HG02870 (cell line): Measurements from ENCODE around the gene ZNF14.
"Not testable (repeated sequence)": the region's sequence is repeated elsewhere in the genome, so short reads cannot be mapped to it uniquely, and the experiment has no call there.

Experiments used
- ATAC-seq: cut with Tn5 transposase; IDR thresholded peaks from one replicate; pipeline ENCODE4 v1.9.1; 2021; ENCODE audit warnings: mild to moderate bottlenecking, moderate library complexity; ENCODE audit not compliant: unreplicated experiment

The ZNF14 gene

DNA sequence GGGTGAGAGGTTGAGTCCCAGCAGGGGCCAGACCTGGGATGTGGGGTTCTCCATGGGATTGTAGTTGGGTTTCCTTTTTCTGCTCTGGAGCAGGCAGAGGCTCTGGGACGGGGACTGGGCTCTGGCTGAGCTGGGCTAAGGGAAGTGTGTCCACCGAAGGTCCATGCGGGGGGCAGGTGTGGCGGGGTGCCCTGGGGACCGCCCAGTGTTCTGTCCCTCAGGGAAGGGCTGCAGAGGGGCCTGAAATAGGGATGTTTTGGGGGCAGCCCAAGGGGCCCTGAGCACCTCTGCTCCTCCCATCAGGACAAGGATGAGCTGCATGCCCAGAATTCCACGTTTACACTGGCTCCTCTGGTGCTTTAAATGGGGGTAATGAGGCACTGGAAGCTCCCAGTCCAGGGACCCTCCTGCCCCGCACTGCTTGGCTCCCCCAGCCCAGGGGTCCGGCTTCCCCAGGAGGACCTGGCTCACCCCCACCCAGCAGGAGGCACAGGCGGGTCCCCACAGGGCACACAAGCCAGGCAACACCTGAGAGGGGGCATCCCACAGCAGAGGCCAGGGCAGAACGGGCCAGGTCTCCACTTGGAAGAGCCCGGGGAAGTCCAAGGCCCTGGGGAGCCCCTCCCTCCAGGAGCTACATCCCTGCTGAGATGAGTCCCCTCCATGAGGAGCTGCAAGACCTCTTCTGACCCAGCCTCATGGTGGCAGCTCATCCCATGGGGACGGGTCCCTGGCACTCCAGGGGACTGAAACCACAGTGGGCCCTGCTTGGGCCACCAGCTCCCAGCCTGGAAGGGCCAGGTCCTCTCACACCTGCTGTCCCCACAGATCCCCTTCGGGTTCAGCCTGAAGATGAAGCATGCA, 14.7 kb upstream of the ZNF14 start:
- ATAC-seq = no peak

DNA sequence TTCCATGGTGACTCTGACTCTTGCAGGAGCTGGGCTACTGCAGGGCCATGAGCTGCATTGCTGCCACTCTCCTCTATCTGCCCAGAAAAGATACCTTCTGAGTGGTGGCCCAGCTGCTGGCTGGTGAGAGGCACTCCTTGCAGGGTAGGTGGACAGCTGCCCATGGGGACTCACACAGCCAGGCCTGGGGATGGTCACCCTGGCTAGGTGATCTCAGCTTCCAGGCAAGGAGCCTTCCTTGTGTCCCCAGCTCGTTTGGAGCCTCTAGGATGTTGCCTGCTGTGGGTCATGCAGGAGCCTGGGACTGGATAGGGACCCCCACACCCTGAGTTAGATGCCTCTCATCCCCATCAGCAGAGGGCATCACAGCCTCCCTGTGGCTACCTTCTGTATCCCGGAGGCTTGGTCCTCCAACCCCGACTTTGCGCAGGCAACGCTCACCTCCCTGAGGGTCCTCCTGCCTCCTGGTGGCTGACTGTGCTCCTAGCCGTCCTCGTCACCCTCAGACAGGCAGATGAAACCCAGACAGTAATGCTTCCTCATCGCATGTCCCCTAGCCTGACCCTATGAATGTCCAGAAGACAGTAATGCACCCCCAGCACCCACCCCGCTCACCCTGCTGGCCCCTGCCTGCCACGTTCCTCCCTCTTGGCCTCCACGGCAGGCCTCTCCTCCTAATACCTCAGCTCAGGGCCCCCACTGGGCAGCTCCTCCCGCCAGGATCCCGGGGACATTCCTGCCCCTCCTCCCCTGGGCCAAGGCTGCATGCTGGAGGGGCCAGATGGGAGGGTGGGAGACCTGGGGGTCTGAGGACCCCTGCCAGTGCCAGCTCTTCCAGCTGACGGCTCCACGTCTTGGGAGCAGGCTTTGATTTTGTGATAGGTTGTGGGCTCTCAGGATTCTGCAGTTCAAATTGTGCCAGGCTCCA, 13.6 kb upstream of the ZNF14 start:
- no peak for ATAC-seq

DNA sequence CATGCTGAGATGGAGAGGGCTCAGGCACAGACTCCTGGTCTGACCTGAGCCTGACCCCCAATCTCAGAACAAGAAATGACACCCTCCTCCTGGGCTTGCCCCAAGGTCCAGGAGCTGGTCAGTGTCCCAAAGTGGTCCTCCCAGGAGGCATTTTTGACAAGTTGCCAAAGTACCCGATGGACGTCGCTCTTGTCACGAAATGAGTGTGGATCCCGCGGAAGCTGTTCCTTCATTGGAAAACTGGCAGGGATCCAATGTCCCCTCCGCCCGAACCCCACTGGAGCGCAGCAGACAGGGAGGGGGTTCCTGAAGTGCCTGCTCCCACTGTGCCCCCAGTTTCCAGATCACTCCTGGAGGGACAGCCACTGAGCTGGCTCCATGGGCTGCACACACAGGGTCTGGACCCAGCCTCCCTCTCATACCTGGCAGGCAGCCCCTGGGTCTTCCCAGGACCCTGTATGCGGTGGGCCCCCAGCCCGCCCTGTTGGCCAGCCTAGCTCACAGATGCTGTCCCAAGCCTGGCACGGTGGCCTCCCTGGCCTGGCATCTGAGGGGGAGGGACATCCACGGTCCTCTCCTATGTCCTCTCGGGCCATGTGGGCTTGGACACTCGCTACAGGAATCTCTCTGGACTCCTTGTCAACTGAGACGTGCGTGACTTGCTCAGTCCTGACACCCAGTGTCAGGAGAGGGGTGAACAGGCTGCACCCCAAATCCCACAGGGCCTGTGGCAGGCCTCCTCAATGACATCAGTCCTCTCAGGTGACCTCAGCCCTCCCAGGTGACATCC, 12.8 kb upstream of the ZNF14 start:
- no peak for ATAC-seq

DNA sequence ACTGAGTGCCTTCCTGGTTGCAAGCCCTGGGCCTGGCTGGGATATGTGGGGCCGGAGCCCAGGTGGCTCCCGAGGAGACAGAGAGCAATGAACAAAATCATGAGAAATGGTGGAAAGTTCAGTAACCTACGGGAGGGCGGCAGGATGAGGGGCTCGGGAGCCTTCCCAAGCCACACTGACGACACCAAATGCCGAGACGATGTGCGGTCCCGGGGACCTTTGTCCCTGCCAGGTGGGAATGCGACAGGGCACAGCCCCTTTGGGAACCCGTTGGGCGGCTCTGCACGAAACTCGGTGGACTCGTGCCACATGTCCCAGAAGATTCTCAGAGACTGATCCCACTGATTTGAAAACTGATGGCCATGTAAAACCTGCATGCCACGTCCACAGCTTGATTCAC, 11.7 kb upstream of the ZNF14 start:
- ATAC-seq = no peak

DNA sequence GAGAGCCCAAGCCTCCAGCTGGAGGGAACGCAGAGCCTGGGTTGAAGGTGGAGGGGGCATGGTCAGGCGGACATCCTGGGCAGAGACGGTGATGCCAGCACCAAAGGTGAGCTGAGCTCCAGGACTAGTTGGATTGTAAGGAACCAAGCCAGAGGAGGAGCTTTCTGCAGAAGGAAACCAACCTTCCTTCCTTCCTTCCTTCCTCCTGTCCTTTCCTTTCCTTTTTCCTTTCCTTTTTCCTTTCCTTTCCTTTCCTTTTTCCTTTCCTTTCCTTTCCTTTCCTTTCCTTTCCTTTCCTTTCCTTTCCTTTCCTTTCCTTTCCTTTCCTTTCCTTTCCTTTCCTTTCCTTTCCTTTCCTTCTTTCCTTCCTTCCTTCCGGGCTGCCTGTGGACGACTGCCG, 11.0 kb upstream of the ZNF14 start:
- not testable (repeated sequence) for ATAC-seq

DNA sequence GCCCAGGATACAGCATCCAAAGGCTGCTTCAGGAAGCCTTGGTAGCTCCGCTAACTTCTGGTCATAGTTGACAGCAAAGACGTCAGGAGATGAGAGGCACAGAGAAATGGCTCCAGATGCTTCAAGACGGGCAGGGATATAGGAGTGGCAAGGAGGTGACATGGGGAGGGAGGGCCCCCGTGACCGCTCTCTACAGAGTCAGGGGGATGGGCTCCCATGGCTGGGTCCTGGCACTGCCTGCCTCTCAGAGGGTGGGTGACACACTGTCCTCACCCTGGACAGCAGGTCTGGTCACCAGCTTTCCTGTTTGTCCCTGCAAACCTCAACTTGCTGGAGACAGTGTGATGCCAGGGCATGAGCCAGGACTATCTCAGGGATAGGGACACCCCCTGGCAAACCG, 10.3 kb upstream of the ZNF14 start:
- no peak for ATAC-seq

DNA sequence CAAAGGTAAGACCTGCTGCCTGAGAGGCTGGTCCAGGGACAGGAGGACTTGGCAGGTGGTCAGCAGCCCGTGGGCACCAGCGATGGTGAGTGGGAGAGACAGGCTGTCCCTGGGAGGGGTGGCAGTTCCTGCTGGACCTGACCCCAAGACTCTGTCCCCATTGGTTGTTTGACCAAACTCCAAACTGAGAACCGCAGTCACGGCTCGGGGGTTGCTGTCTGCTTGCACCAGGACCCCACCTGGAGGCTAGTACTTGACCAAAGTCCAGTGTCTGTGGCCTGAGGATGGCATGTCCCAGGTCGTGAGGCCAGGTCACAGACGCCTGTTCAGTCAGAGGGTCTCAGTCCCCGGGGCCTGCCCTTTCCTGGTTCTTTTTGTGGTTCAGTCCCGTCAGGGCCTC, 9.9 kb upstream of the ZNF14 start:
- no peak for ATAC-seq

DNA sequence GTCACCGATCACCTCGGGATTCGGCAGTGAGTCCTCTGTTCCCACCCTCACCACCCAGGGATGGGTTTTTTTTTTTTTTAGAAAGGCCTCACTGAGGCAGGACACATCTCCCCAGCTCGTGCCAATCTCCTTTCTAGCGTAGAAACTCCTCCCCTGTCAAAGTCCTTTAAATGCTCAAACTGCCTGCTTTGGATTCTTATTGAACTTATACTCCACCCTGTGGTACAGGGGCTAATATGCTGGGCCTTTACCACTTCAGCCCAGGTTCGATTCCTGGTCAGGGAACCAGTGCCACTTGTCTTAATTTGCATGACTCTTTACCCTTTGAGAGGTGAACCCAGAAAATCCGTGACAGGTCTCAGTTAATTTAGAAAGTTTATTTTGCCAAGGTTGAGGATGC, 8.3 kb upstream of the ZNF14 start:
- ATAC-seq = no peak

DNA sequence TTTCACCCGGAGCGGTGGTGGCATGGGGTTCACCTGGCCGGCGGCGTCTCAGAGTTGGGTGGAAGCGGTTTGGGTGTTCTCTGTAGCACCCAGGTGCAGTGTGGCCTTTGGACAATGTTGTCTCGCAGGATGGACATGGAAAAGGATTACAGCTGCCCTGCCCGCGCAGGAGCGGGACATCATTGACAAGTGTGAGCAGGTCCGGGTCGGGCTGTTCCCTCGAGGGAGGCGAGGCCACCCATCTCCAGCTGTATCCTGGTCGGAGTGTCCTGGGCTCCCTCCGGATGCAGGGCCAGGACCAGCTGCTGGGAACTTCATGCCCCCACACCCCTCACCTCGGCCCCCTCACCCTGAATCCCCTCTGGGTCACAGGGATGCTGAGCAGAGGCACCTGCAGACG, 7.8 kb upstream of the ZNF14 start:
- no peak for ATAC-seq

DNA sequence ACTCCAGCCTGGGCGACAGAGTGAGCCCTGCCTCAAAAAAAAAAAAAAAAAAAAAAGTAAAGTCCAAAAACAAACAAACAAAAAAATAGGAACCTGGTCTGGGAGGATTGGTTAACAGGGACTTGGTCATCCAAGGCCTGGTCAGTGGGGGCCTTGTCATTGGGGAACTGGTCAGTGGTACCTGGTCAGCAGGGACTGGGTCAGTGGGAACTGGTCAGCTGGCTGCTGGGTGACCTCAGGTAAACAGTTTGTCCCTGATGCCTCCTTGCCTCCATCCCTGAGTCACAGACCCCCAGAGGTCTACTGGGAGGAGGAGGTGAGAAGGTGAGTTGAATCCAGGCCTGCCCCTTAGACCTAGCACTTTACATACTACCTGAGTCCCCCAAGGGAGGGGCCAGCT, 5.7 kb upstream of the ZNF14 start:
- no peak for ATAC-seq

DNA sequence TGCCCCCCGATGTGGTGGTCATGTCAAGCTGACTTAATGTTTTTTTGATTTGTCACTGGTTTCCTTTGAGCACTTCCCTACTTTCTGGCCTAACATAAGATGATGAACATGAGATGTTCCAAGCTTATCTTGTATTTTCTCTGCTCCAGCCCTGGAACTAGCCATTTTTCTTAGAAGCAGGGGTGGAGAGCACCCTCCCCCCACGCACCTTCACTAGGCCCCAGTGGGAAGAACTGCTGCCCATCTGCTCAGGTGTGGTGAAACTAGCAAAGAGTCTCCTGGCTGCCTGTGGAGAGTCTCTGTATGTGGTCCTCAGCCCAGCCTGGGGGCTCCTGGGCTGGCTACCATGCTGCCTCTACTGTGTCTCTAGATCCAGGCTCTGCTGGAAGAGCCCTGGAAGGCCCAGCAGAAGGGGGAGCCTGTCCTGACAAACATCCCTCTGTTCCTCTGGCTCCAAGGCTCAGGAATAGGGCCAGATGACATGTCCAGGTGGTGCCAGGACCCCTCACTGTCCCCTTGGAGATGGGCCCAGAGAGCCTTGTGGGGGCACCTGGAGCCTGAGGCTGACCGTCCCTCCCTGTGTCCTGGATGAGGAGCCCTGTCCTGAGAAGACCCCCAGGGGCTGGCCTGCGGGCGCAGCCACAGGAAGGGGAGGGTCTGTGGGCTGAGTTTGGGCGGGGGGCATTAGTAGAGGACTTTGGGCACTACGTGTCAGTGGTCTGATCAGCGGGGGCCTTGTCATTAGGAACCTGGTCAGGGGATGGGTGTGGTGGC, 4.8 kb upstream of the ZNF14 start:
- ATAC-seq = no peak

DNA sequence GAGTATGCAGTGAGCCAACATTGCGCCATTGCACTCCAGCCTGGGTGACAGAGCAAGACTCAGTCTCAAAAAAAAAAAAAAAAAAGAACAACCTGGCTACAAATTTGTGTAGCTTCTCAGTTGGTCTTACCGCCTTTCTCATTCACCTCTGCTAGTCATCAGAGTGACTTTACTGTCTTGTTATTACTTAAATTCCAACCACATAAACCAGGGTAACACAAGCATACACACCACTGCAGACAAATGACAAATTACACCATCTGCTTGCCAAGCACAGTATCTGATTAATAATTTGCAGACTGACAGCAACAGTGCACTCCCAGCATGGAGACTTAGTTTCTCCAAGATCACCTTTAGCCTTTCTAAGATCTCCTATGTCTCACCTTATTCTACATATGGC, 11.0 kb downstream of the ZNF14 start:
- no peak for ATAC-seq

DNA sequence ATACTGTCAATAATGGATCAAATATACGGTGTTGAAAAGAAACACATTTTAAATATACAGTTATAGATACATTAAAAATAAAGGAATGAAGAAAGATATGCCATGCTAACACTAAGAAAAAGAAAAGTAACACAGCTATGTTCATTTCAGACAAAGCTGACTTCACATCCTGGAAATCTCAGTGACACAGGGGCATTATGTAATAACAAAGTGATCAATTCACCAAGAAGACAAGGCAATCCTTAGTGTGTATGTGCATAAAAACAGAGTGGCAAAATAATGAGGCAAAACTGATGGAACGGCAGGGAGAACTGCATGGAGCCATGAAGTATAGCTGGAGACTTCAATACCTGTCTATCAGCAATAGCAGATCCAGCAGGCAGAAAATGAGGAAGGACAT, 13.1 kb downstream of the ZNF14 start:
- ATAC-seq = no peak

DNA sequence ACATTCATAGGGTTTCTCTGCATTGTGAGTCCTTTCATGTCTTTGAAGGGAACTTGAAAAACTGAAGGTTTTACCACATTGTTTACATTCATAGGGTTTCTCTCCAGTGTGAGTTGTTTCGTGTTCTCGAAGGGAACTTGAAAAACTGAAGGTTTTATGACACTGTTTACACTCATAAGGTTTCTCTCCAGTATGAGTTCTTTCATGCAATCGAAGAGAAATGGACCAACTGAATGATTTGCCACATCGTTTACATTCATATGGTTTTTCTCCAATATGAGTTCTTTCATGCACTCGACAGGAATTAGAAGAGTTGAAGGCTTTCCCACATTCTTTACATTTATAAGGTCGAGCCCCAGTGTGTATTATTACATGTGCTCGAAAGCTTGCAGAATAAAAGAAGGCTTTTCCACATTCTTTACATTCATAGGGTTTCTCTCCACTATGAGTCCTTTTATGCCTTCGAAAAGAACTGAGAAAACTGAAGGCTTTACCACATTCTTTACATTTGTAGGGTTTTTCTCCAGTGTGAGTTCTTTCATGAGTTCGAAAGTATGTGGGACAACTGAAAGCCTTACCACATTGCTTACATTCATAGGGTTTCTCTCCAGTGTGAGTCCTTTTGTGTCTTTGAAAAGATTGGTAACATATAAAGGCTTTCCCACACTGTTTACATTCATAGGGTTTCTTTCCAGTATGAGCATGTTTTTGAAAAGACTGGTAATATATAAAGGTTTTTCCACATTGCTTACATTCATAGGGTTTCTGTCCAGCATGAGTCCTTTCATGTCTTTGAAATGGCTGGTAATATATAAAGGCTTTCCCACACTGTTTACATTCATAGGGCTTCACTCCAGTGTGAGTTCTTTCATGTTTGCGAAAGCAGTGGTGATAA, 20.7 kb downstream of the ZNF14 start:
- no peak for ATAC-seq

DNA sequence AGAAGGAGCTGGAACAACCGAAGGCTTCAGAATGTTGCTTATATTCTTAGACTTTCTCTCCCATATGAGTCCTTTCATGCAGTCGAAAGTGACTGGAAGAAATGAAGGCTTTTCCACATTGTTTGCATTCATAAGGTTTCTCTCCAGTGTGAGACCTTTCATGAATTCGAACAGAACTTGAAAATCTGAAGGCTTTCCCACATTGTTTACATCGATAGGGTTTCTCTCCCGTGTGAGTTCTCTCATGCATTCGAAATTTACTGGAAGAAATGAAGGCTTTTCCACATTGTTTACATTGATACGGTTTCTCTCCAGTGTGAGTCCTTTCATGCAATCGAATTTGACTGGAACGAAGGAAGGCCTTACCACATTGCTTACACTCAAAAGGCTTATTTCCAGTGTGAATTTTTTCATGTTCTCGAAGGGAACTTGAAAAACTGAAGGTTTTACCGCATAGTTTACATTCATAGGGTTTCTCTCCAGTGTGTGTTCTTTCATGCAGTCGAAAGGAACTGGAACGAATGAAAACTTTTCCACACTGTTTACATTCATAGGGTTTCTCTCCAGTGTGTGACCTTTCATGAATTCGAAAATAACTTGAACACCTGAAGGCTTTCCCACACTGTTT, 21.5 kb downstream of the ZNF14 start:
- ATAC-seq = no peak

DNA sequence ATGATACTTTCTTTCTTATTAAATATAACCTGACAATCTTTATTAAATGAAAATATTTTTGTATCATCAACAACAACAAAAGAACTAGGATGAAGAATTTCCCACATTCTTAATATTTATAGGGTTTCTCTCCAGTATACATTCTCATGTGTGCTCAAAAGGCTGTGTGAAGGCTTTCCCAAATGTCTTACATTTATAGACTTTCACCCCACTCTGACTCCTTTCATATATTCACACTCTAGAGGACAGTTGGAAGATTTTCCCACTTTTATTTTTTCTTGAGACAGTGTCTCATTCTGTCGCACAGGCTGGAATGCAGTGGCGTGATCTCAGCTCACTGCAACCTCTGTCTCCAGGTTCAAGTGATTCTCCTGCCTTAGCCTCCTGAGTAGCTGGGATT, 22.4 kb downstream of the ZNF14 start:
- no peak for ATAC-seq

DNA sequence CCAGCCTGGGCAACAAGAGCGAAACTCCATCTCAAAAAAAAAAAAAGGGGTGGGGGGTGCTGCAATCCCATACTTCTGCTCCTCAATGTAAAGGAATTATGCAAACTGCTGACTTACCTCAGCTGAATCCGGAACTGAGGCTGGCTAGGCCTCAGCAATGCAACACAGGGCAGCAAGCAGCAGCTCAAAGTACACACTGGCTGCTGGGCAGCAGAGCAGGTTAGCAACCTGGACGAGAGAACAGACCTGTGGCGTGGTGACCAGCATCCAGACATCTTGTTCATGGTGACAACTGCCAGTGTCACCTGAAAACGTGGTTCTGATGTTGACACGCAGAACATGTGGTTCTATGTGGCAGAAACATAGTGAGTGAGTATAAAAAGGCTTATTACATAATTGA, 28.1 kb downstream of the ZNF14 start:
- ATAC-seq = no peak

DNA sequence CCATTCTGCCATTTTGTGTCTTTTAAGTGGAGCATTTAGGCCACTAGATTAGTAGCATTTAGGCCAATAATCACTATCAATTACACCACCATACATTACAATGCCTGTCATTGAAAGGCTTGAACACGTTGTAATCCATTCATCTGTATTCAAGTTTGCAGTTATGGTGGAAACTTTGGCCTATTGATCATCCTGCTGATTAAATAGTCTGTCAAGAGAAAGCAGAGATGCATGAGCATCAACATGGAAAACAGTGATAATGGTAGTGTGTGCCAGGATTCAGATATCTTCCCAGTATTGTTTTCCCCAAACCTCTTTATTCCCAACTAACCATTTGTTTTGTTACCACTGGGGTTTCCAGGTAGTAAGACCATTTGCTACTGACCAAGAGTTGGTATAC, 32.4 kb downstream of the ZNF14 start:
- ATAC-seq = not testable (repeated sequence)

DNA sequence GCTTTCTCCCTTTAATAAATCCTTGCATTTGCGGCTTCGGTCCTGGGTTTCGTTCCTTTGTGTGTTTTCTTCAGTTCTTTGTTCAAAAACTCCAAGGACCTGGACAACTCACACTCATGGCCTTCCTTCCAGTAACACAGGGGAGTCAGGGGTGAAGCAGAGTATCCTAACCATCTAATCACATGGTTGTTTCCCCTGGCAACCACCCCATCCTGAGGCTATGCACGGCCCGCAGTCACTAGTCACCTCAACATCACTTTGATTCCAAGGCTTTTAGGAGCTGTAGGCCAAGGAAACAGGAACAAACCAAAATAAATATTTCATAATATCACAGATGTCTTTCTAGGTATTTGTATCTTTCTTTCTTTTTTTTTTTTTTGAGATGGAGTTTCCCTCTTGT, 35.3 kb downstream of the ZNF14 start:
- ATAC-seq = no peak
